ENCODE results near the gene PLAGL2.

GRCh38 chr20:32238483-32239425, 31.2 kb upstream of the PLAGL2 start:
- TF ChIP-seq CTCF (IDR thresholded peaks at IDR 0.05) (no peak), POLR2A (IDR thresholded peaks at IDR 0.05) (no peak)

Measured in tibial nerve (tissue), 3 donors.